Fibroblast of villous mesenchyme (primary cell): ENCODE measurements around the gene FA2H. TPM values are rescaled to one million over a fixed set of nuclear protein-coding genes. Genes with fewer than 3 reads are reported as not detected.
A peak's percentile ranks its signal among the peaks of the same experiment; 100 is the strongest.

ENCODE experiments used
- DNase-seq: peaks from one replicate; pipeline ENCODE4 v3.0.0-alpha.2; 2010; ENCODE audit warnings: low read depth
- H3K4me3 ChIP-seq: 2 replicates; pipeline ENCODE4 v1.5.1; 2011; ENCODE audit warnings: low read depth, mild to moderate bottlenecking, low read length
- CTCF ChIP-seq: IDR thresholded peaks from 2 replicates; pipeline ENCODE4 v1.5.1; 2012; ENCODE audit warnings: low read depth, mild to moderate bottlenecking, low read length; ENCODE audit not compliant: insufficient read depth
- total RNA-seq: library from RNA; depleted of rRNA; stranded (reverse); fragments of >200 nt; gene quantifications from 2 replicates; pipeline ENCODE4 v1.2.3, GENCODE V29; 2012

FA2H gene
- total RNA-seq, 1 donor, result not detected

- H3K4me3 ChIP-seq, result no peak overlapping the region
- peak; percentile 96 for TF ChIP-seq CTCF
- peak; percentile 80 for DNase-seq
These were observed 65.2 kb downstream of the FA2H start for GRCh38 chr16:74709441-74709877.

GRCh38 chr16:74700438-74701225, 74.0 kb downstream of the FA2H start, which contains the start of gene MLKL:
Gene MLKL (minus strand): TSS chr16:74700862. CDS start chr16:74695757, 5,105 bp downstream.
- no peak for TF ChIP-seq CTCF
- DNase-seq, result peak; percentile 67

GRCh38 chr16:74700116-74700437, 74.5 kb downstream of the FA2H start:
- H3K4me3 ChIP-seq, result peak overlapping the region; percentile 71
- peak; percentile 27 for DNase-seq

More at GRCh38 chr16:74700438-74701225, 74.0 kb downstream of the FA2H start, which contains the start of gene MLKL:
- H3K4me3 ChIP-seq, result peak within 1 kb of the TSS; percentile 71

GRCh38 chr16:74699666-74700065, 75.0 kb downstream of the FA2H start:
- no peak for TF ChIP-seq CTCF
- DNase-seq, result no peak
- H3K4me3 ChIP-seq, result peak overlapping the region; percentile 71

More at GRCh38 chr16:74700116-74700437, 74.5 kb downstream of the FA2H start:
- TF ChIP-seq CTCF, result no peak

GRCh38 chr16:74698222-74698621, 76.4 kb downstream of the FA2H start:
- H3K4me3 ChIP-seq, result peak overlapping the region; percentile 10
- DNase-seq, result peak; percentile 28

GRCh38 chr16:74695450-74696422, 78.9 kb downstream of the FA2H start:
- TF ChIP-seq CTCF, result no peak
- DNase-seq, result peak; percentile 95
- peak overlapping the region; percentile 55 for H3K4me3 ChIP-seq

More at GRCh38 chr16:74698222-74698621, 76.4 kb downstream of the FA2H start:
- TF ChIP-seq CTCF, result no peak
